ENCODE results near the gene HNRNPD.
A peak's percentile ranks its signal among the peaks of the same experiment; 100 is the strongest.
"Not testable (repeated sequence)": the region's sequence is repeated elsewhere in the genome, so short reads cannot be mapped to it uniquely, and the experiment has no call there.

Gene HNRNPD, protein sequence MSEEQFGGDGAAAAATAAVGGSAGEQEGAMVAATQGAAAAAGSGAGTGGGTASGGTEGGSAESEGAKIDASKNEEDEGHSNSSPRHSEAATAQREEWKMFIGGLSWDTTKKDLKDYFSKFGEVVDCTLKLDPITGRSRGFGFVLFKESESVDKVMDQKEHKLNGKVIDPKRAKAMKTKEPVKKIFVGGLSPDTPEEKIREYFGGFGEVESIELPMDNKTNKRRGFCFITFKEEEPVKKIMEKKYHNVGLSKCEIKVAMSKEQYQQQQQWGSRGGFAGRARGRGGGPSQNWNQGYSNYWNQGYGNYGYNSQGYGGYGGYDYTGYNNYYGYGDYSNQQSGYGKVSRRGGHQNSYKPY

DNA sequence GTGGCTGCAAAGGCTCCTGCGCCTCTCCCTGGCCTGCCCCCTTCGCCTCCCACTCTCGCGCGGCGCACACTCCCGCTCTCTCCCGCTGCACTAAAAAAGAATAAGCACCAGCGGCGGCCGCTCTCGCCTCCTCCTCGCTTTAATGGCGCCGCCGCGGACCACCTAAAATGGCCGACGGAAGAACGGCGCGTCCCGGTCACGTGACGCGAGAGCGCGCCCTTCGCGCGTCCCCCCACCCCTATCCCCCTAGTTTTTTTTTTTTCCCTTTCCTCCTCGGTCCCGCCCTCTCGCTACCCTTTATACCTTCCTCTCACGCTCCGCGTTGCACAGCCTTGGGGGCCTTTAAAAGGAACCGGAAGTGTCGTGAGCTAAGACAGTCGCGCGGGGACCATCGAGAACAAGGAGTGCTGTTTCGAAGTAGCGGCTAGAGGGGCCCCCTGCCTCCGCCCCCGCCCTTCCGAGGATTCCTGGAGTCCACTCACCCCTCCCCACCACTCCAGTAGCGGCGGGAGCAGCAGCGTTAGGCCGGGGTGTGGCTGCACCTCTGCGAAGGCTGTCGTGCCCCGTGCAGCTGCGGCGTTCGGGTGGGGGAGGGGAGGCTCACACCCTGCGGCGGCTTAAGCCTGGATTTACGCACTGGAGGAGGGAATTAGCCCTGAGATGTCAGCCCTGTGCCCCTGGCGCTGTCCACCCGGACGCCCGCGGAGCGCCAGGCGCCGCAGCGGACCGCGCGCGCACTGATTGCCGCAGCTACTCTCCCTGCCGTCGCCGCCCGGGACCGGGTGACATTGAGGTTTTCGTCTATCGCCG, at the start of gene HNRNPD:
HNRNPD (minus strand) TSS at position 176 of the 810 bp plus-strand sequence. CDS start 313 bp downstream, outside the sequence.
- DNase-seq = peak; percentile 100

DNA sequence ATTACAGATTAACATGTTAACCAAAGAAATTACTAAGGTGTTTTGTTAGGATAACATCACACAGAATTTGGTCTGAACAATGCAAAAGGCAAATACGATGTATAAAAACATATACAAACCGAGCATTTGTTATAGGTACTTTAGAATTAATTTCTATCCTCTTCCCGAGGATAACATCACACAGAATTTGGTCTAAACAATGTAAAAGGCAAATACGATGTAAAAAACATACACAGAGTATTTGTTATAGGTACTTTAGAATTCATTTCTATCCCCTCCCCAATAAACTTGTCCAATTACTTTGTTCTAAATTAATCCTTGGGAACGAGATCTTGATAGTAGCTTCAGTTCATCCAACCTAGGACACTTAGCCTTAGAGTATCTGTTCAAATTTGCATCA, 48.8 kb upstream of the HNRNPD start:
- DNase-seq = peak; percentile 19

DNA sequence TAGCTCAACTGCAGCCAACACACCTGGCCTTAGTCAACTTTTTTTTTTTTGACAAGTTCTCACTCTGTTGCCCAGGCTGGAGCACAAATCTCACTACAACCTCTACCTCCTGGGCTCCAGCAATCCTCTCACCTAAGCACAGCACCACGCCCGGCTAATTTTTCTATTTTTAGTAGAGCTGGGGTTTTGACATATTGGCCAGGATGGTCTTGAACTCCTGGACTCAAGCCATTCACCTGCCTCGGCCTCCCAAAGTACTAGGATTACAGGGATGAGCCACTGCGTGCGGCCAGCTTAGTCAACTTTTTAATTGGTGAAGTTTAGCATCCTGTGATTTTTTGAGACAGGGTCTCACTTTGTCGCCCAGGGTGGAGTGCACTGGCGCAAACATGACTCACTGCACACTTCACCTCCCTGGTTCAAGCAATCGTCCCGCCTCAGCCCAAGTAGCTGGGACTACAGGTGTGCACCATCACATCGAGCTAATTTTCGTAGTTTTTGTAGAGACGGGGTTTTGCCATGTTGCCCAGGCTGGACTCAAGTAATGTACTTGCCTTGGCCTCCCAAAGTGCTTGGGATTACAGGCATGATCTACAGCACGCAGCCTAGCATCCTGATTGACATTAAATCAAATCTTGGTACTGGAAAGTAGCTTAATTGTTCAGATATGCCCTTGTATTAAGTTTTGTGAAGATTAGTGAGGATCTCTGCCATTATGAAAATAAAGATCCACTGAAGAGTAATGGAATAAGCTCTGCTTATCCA, 48.2 kb upstream of the HNRNPD start:
- peak; percentile 27 for DNase-seq

DNA sequence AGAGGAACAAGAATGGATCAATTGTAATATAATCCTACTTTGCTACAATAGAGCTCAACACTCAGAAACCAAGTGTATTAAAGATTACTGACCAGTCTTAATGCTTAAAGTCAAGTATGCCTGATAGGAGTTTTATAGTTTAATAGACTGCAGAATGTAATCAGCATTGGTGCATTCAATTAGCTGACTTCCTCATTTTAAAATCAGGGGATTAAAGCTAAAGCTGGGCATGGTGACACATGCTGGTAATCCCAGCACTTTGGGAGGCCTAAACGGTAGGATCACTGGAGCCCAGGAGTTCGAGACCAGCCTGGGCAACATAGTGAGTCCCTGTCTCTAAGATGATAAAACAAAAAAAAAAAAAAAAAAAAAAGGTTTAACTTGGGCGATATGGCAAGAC, 45.7 kb upstream of the HNRNPD start:
- peak; percentile 18 for DNase-seq

DNA sequence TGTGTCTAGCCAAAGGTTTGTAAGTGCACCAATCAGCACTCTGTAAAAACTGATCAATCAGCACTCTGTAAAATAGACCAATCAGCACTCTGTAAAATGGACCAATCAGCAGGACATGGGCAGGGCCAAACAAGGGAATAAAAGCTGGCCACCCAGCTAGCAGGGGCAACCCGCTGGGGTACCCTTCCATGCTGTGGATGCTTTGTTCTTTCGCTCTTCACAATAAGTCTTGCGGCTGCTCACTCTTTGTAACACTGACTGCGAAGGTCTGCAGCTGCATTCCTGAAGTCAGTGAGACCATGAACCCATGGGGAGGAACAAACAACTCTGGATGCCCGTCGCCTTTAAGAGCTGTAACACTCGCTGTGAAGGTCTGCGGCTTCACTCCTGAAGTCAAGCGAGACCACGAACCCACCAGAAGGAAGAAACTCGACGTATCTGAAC, 42.2 kb upstream of the HNRNPD start:
- DNase-seq = no peak

DNA sequence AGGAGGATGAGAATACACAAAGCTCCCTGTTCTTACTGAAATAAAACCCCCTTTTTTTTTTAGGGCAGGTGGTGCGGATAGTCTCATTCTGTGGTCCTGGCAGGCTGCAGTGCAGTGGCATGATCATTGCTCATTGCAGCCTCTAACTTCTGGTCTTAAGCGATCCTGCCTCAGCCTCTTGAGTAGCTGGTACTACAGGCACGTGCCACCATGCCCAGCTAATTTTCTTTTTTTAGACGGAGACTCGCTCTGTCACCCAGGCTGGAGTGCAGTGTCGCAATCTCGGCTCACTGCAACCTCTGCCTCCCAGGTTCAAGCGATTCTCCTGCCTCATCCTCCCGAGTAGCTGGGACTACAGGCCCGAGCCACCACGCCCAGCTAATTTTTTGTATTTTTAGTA, 41.3 kb upstream of the HNRNPD start:
- not testable (repeated sequence) for DNase-seq

DNA sequence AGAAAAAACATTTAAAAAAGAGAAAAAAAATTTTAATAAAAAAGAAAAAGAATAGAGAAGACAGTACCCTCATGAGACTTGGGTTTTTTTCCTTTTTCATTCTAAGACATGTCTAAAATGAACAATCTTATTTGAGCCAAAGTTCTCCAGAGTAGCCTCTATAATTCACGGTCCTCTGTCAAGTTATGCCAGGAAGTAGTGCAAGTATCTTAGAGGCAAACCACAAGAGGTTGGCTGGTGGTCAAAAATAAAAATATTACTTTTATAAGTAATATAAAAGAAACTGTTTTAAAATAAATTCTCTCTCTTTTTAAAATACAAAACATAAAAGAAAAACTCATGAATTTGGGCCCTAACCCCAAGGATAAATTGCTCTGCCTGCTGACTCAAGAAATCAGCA, 29.9 kb upstream of the HNRNPD start:
- DNase-seq = no peak

DNA sequence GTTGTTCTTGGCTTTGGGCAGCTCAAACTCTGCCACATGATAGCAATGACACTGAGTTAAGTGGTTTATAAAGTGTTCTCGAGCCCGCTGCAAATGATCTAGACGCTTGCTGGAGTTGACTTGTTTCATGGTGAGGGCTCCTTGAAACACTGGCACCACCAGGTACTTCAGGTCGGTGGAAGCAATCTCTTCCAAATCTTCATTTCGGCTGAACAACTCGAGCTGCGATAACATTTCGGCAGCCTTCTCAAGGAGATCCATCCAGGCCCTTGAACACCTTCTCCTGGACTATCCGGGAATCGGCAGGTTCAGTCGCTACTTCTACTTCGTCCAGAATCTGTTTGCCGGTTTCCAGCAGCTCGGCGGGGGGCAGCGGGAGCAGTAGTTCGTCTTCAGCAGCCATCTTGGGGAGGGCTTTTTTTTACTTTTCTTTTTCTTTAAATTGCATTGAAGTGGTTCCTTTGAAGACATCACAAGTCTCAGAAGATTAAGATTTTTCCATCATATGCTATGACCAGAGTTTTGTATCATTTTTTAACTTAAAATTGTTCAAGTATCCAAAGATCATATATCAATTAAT, 28.5 kb upstream of the HNRNPD start:
- no peak for DNase-seq

DNA sequence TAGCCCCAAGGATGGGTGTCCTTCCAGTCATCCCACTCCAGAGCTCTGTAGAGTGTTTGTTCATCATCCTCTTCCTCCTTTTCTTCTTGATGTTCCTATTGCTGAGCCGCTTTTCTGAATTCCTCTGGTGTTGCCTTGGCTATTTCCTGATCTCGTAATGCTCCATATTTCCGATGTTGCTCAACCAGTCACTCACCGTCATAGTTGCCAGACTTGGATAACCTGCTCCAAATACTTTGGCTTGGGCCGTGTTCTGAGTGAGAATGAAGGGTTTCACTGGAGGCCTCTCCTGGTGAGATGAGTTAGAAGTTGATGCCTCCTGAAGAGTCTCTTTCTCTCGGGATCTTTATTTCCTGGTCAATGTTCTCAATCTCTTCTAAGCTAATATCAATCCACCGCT, 27.8 kb upstream of the HNRNPD start:
- no peak for DNase-seq

DNA sequence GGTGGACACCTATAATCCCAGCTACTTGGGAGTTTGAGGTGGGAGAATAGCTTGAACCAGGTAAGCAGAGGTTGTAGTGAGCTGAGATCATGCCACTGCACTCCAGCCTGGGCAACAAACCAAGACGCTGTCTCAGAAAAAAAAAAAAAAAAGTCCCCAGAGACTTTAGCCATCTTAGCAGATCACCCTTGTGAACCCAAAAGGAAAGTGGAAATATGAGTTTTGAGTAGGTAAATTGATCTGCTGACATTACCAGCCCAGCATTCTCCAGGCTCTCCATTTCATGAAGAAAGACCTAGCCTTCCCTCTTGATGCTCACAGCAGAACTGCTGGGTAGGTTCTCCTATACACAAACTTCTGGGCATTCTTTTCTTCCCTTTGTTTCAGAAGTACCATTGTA, 24.5 kb upstream of the HNRNPD start:
- no peak for DNase-seq

DNA sequence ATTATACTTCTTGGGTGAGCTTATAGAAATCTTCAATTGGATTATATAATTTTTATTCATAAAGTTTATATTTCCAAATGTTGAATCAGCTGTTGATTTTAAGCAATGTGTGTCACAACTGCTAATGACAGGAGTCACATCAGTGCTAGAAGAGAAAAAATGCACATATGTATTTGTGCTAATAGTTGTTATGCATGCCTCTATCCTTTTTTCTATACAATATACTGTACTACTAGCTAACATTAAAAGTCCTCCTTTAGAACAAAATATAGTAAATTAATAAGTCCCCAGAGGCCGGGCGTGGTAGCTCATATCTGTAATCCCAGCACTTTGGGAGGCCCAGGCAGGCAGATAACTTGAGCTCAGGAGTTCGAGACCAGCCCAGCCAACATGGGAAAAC, 23.7 kb upstream of the HNRNPD start:
- peak; percentile 38 for DNase-seq

DNA sequence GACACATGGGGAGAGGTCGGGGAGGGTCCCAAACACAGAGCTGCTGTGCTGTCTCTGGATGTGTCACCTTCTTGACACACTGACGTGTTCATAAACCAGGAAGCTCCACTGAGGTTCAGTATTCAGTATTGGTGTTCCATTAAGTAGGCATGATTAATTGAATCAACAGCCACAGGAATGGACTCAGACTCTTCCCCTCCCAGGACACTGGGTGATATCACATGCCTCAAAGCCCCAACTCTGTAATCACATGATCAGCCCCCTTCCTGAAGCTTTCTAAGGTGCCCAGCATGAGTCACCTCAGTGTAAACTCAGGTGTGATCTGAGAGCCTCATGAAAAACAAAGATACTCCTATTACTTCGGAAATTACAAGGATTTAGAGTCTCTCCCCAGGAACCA, 21.1 kb upstream of the HNRNPD start:
- no peak for DNase-seq

DNA sequence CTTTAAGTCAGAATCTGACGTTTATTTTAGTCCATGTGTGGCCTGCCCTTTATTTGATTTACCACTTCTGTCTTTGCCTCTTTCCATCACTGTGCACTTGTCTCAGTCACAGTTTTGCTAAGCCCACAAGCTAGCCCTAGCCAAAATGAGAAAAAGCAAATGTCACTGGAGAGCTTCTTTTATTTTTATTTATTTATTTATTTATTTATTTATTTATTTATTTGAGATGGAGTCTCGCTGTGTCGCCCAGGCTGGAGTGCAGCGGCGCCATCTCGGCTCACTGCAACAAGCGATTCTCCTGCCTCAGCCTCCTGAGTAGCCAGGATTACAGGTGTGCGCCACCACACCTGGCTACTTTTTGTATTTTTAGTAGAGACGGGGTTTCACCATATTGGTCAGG, 16.3 kb upstream of the HNRNPD start:
- not testable (repeated sequence) for DNase-seq

DNA sequence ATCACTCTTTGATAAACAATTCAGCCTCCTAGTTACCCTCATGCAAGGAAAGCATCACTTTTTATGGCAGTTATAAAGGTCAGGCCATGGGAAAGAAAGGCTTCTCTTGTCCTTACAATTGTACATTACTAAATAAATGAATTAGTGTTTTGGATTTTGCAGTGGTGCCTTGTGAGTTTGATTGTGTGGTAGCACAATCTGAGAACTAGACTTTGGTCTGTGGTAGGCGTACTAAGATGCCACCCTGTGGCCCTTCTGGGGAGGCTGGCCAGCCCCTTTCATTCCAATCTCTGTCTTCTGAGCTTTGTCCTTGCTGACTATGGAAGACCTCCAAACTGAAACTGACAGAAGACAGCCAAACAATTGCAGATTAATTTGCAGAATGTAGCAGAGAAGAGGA, 14.6 kb upstream of the HNRNPD start:
- no peak for DNase-seq

DNA sequence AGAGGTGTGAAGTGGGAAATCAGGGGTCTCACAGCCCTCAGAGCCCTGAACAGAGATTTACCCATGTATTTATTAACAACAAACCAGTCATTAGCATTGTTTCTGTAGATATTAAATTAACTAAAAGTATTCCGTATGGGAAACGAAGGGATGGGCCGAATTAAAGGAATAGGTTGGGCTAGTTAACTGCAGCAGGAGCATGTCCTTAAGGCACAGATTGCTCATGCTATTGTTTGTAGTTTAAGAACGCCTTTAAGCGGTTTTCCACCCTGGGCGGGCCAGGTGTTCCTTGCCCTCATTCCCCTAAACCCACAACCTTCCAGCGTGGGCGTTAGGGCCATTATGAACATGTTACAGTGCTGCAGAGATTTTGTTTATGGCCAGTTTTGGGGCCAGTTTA, 12.5 kb upstream of the HNRNPD start:
- DNase-seq = not testable (repeated sequence)

DNA sequence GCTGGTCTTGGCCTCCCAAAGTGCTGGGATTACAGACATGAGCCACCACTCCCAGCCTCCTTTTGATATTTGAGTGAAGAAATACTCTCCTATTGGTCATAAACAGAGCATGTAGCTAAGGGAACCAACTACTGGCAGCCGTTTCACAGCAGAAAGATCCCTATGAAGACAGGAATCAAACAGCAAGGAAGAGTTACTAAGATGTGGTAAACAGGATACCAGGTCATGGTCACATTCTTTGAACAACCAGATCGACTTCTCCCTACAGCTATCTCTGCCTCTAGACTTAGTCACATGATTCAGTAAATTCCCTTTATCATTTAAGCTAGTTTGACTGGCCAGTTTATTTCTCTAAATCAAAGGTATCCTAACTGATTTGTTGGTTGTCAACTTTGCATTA, 9.0 kb upstream of the HNRNPD start:
- DNase-seq = no peak

DNA sequence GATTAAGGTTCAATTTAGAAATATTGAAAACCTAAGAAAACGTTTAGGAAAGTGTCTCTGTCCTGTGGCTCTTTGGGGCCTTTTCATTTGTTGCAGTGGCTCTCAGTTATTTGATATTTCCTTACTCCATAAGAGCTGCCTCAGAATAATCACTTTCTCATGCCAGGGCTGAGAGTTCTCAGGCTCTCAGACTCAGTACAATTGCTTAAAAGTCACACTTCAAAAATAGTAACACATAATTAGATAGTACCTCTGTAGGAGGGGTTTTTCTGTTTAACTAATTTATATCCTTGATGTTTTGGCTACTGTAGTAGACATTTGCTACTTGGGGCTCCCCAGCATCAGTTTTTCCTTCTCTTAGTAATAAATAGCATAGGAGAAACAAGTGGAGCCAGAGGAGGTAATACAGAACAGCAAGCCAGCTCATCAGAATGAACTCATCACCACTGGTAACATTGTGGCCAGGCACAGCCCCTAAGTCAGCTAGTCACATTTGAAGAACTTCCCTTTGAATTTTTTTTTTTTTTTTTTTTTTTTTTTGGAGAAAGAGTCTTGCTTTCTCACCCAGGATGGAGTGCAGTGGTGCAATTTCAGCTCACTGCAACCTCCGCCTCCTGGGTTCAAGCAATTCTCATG, 8.0 kb upstream of the HNRNPD start:
- DNase-seq = no peak

DNA sequence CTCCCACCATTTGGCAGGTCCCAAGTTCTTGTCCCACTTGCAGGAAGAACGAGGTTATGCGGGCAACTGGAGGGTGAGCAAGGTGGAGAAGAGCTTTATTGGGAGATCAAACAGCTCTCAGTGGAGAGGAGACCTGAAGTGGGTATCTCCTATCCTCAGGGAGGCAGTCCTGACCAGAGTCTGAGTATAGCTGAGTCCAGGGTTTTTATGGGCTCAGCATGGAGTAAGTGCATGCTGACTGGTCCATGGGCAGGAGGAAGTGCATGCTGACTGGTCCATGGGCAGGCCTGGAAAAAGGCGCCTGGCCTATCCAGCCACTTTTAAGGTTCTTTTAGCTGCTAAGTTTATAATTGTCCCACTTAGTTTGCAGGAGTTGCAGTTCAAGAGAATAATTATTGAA, 7.4 kb upstream of the HNRNPD start:
- DNase-seq = no peak

DNA sequence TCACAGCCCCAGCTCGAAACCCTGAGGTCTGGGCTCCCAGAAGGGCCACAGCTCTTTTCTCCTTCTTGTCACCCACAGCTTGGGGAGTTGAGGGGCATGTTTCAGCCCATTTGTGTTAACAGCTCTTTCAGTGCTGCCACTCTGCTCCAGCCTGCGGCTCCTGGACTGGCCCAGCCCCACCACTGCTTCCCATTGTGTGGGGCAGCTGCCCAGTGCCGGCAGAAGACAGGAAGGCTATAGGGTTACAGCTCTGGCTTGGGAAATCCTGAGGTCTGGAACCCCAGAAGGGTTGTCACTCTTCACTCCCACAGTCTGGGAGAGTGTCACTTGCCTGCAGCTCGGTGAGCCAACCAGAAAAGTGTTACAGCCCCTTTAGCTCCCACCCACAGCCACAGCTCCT, 7.0 kb upstream of the HNRNPD start:
- DNase-seq = no peak

DNA sequence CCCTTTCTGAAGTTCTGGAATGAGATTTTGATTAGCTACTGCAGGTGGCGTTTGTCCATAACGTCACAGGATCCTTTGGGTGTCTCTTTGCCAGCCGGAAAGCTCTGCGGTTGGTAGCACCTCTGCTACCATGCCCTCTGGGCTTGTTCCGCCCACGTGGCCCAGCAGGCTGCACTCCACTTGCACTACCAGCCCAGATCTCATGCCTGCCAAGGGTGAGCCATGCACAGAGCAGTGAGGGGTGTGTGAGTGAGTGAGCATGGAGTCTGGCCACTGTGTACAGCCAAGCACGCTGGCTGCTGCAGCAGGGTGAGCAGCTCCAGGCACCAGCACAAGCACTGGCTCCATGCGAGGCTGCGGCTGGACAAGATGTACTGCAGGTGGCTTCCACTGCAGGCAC, 6.6 kb upstream of the HNRNPD start:
- DNase-seq = no peak

DNA sequence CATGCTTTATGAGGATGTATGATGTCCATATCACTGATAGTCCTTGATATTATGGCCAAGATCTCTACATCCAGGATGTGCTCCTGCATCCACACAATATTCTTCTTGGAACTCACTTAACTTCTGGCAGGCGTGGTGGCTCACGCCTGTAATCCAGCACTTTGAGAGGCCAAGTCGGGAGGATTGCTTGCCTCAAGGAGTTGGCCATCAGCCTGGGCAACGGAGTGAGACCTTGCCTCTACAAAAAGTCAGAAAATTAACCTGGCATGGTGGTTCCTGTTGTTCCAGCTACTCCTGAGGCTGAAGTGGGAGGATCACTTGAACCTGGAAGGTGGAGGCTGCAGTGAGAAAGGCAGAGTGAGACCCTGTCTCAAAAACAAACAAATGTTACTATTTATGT, 2.3 kb upstream of the HNRNPD start:
- DNase-seq = no peak

DNA sequence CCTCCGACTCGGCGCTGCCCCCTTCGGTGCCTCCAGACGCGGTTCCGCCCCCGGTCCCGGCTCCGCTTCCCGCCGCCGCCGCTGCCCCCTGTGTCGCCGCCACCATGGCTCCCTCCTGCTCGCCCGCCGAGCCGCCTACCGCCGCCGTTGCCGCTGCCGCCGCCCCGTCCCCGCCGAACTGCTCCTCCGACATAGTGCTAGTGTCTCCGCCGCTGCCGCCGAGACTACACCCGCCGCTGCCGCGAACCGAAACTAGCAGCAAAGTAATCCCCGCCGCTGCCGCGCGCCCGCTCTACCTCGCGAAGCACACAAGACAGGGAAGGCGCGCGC, 340 bp downstream of the HNRNPD start:
- DNase-seq = no peak

Measured in hematopoietic multipotent progenitor cell treated with erythropoietin and hydrocortisone succinate and interleukin-3 and kit ligand, for 6 days (in vitro differentiated cells).